GM15510 (cell line): ENCODE data around the gene OMP.

Source experiments
- POLR2A ChIP-seq: IDR thresholded peaks from 3 replicates; pipeline ENCODE4 v1.6.1; 2011; ENCODE audit warnings: borderline replicate concordance; ENCODE audit not compliant: insufficient read length; ENCODE audit errors: extremely low read depth

The OMP gene

DNA sequence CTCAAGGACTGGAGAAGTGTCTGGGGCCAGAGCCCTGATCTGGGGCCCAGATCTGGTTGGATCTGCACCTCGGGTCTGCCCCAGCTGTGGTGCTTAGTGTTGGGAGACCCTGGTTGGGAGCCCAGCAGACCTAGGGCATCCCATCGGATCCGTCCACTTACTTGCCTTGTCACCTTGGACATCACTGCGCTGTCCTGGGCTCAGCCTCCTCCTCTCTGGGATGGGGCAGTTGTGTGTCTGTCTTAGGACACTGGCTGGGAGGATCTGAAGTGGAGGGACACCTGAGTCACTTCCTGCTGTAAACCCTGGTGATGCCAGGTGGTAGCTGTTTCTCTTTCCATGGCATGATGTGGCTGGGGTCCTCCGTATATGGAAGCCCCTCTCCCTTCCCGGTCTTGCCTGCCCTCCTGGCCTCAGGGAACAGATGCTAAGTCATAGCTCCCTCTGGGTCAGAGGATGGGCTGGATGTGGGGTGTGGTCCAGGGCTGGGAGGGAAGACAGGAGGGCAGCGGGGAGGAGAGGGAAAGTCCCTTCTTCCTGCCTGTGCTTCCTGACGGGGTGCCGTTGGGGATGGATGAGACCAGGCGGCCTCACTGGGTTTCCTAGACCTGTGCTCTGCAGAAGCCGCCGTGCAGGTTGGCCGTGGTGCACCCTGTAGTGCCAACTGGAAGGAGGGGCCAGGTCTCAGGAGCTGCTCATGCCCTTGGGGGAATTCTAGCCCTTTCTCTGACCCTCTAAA is 12.1 kb upstream of the OMP start:
- no peak for TF ChIP-seq POLR2A

DNA sequence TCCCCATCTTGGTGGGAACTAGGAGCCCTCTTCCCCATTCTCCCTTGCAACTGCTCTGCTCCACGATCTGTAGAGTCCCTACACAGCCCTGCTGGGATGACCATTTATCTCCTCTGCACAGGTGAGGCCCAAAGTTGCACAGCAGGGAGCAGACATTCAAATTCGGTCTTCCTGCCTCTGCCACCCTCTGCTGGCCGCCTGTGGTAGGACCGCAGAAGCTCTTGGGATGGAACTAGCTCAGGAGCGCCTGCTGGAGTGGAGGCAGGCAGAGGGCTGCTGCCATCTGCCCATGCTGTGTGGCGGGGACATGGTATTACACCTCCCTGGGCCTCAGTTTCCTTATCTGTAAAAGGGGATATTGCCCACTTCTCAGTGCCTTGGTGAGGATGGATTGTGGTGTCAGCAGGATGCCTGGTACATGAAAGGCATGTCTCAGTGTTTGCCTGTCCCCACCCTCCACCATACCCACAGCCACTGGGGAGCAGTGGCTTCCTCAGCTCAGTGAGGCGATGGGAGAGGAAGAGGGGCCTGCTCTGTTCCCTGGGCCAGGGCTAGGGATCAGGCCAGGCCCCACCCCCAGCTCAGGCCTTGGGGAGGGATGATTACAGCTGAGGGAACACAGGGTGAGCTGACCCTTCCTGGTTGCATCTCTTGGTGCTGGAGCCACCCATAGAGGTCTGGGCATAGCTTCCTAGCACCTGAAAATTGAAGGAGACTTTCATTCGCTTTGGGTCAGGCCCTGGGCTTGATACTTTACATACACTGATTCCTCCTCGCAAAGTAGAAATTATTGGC is 11.3 kb upstream of the OMP start:
- TF ChIP-seq POLR2A: no peak

DNA sequence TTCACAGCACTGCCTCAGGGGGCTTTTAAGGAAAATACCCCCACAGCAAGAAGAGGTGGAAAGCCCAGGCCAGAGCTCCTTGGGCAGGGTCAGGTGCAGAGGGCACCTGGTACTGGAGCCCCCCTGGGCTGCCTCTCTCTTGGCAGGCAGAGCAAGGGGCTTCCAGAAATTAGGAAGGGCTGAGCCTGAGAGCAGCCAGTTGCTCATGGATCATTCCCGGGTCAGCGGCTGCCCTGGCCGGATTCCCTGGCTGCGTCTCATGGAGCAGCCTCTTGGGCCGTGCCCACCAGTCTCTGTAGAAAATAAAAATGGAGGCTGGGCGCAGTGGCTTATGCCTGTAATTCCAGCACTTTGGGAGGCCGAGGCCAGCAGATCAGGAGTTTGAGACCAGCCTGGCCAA is 10.3 kb upstream of the OMP start:
- TF ChIP-seq POLR2A: no peak

DNA sequence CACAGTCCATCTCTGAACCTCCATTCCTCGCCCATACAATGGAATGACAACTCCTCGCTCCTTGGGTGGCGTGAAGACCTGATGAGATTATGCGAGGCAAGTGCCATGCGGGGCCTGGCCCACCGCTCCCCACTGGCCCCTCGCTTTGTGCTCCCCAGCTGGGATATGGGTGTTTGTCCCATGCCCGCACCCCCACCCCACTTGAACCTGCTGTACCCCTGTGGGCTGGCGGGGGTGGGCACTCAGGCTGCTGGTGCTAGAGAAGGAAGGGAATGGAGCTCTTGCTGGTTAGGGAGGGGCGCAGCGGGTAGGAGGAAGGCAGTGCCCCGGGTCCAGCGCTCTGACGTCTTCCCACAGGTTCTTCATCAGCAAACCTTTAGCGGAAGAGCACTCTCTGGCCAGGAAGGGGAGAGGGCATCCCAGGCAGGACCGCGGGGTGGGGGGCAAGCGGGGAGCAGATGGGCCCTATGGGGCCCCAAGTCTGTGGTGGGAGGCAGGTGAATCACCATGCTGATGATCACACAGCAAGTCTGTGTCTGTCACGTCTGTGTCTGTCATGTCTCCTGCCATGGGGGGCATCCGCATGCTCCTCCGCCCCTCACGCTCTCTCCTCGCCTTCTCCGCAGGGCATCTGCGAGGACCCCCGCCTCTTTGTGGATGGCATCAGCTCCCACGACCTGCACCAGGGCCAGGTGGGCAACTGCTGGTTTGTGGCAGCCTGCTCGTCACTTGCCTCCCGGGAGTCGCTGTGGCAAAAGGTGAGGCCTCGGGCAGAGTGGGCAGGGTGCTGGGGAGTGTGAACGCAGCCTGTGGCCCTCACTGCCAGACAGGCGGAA is 9.4 kb upstream of the OMP start:
- no peak for TF ChIP-seq POLR2A

DNA sequence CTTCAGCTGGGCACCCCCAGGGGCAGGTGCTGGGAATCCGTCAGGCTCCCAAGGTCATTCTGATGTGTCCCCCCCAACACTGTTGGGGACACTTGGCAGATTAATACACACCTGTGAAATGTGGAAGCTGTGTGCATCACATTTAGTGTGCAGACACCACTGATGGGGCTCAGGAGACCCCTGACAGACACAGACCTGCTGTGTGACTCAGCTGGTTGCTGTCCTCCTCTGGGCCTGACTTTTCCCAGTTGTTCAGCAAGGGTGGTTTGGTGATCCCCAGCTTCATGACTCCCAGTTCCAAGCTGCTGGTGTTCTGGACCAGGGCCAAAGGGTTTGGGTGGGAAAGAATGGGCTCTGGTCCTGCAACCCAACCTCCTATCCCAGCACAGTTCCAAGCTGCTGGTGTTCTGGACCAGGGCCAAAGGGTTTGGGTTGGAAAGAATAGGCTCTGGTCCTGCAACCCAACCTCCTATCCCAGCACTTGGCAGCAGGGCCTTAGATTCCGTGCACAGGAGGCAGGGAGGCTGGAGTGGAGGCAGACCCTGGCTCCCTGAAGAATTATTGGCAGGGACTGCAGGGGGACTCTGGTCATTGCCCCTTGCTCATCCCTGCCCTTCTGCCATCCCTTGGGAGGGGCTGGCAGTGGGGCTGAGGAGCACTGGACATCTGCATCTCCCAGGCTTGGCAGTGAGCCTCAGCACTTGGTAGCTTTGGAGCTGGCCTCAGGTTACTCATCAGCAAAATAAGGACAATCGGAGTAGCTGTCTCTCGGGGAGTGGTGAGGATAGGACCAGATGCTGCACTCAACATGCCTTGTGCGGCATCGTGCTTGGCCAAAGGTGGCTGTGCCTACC is 8.4 kb upstream of the OMP start:
- no peak for TF ChIP-seq POLR2A

DNA sequence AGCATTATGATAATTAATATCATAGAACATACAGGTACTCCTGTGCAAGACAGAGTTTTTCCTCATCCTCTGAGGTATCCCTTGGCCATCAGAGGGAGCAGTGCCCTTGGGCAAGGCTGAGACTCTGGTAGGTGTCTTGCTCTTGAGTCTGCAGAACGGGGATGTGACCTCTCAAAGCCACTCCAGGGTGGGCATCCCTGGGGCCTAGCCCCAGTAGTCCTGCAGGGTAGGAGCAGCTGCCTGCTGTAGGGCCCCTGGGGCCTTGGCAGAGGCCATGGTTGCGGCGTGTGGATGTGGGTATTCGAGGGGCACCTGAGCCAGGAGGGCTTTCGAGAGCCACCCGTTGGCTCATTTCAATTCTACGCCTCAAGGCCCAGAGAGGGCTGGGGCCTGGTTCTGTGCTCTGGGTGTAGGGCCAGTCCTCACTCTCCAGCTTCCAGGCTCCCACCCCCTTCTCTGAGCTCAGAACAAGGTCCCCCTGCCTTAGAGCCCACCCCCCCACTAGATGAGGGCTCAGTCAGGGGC is 7.7 kb upstream of the OMP start:
- no peak for TF ChIP-seq POLR2A

DNA sequence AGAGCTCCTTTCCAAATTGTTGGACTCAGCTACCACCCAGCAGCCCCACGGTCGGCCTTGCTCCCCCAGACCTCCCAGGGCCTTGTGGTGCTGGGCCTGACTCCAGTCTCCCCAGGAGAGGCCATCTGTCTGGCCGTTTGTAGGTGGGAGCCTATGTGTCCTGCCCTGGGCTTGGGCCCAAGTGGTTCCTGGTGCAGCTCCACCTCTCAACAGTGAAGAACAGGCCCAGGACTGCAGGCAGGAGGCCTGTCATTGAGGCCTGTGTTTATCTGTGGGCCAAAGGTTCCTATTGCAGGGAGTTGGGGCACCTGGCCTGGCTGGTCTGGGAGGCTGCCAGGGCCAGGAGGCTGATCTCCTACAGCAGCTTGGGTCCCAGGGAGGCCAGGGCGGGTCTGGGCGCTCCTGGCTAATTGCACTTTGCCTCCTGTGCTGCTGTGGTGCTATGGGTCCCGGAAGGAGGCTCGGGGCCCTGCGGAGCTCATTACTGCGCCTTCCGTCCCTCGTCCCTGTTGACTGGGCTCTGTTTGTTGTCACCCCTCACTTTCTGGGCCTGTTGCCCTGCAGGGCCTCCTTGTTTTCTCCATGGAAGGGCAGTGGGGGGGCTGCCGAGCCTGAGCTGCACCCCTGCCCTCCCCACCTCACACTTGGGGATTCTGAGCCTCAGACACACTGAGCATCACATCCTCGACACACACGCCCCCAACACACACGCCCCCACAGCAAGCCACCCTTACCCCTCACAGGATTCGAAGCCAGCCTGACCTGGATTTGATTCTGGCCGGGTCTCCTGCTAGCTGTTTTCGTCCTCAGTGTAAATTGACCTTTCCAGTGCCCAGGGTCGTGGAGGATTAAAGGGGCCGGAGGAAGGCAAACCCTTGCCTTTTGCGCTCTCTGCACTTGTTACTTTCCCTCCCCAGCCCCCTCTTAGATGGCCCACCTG is 6.8 kb upstream of the OMP start:
- TF ChIP-seq POLR2A: no peak

DNA sequence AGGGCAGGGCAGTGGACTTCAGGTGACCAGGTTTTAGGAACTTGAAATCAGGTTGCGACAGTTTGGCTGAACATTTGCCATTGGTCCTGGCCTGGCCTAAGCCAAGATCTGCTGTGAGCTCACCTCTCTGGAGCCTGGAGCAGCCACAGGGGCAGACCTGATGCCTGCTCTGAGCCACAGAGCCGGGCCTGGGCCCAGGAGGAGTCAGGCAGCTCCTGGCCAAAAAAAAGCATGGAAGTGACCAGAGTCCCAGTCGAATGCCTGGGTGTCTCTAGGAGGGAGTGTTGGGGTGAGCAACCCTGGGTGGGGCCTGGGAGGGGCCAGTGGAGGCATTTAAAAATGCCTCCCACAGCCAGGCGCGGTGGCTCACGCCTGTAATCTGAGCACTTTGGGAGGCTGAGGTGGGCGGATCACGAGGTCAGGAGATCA is 6.0 kb upstream of the OMP start:
- TF ChIP-seq POLR2A: no peak

DNA sequence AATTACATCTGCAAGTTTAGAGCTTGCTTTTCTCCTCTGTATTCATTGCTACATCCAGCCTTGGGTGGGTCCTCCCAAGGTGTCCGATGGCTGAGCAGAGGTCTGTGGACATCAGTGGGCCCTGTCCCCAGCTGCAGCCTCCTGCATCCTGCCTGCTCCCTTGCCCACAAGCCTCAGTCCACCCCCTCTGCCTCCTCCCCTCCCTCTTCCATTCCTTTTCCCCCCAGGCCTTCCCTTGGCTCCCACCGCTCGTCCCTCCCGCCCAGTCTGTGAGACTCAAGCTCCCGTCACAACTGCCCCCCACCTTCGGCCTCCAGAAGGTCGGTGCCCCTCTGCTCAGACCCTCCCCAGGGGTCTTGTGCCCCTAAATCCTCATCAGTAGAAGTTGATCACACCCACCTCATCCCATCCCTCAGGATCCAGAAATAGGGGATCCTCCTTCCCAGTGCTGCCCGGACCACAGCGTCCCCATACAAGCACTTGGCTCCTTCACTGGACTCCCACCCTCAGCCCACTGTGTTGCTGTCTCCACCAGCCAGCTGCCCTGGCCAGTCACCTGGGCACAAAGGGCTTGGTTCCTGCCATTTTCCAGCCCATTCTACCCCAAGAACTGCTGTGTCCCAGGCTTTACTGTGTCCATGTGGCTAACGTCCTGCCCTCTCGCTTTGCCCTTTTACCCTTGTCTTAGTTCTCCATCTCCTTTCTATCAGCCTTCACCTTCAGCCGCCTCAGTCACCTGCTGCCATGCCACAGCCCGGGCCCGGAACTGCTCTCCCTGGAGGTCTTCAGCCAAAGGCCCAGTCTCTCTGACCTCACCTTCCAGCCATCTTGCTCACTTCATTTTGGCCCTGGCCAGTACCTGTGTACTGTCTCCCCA is 2.2 kb upstream of the OMP start:
- no peak for TF ChIP-seq POLR2A

DNA sequence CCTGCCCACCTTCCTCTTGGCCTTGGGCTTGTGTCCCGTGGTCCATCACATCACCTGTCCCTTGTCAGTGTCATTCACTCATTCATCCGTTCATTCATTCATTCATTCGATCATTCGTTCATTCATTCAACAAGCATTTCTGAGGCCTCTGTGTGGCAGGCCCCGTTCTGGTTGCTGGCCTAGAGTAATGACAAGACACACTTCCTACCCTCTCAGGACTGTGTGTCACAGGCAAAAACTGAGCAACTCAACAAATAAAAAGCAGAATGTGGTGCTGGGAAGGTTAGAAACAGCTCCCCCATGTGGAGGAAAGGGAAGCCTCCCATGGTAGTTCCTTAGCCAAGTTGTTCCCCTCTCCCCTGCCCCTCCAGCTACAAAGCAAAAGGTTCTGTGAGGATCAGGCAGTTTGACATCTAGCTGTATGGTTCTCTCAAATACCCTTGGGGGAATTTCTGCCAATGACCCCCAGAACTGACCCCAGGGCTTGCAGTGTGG is 1.6 kb upstream of the OMP start:
- no peak for TF ChIP-seq POLR2A

DNA sequence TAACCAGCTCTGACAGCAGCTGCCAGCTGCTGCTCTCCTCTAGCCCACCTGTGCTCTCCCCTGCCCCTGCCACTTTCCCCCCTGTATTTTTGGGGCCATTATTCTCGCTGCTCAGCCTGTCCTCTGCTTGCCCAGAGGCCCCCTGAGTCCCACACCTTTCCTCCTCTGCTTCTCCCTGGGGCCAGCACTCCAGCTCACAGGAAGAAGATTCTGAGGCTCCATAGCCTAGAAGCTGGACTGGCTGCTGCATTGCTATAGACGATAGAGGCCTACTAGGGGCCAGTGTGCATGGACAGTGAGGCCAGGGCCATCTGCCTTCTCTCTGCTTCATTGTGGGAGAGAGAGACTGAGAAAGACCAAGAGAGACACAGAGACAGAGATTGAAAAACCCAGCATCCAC is 679 bp downstream of the OMP start:
- no peak for TF ChIP-seq POLR2A

DNA sequence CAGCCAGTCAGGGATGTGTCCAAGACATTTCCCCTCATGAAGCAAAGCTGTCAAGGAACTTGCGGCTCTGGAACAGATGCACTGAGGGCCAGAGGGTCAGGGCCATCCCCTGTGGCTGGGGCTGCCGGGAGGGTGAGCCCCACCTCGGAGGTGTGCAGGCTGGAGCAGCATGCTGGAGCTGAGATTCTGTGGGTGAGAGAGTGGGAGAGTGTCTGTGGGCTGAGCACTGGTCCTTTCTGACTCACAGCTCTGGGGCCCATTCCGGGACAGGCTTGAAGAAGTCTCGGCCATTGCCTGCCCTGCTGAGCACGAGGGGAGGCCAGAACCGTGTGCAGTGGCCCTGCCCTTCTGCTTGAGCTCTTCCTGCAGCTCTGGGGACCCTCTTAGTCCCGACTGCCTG is 2.1 kb downstream of the OMP start:
- TF ChIP-seq POLR2A: no peak
